GM19193 (cell line): ENCODE measurements around the gene TMEM242.

Experiments used
- POLR2A ChIP-seq: IDR thresholded peaks from 4 replicates; pipeline ENCODE4 v1.6.1; 2011; ENCODE audit not compliant: insufficient read depth, insufficient read length; ENCODE audit errors: extremely low read depth

TMEM242 gene

GRCh38 chr6:157304899-157305663 is 18.2 kb downstream of the TMEM242 start:
- TF ChIP-seq POLR2A = no peak

DNA sequence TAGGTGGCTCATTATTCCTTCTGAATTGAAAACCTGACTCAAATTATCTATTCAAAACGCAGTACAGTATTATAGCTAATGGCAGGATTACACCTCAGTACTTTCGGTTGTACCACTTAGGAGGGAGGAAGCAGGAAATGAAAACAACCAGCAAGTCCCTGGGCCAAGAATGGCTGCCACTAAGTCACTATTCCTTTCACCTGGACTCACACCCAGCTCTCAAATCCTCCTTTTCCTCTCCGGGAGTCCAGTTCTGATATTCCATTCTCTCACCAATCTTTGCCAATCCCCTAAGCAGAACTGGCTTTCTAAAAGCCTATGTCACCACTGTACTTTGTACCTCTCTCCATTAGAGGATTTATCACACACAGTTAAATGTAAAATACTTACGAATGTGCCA is 20.6 kb downstream of the TMEM242 start:
- TF ChIP-seq POLR2A = no peak

GRCh38 chr6:157300436-157300835 is 22.9 kb downstream of the TMEM242 start:
- TF ChIP-seq POLR2A = no peak

DNA sequence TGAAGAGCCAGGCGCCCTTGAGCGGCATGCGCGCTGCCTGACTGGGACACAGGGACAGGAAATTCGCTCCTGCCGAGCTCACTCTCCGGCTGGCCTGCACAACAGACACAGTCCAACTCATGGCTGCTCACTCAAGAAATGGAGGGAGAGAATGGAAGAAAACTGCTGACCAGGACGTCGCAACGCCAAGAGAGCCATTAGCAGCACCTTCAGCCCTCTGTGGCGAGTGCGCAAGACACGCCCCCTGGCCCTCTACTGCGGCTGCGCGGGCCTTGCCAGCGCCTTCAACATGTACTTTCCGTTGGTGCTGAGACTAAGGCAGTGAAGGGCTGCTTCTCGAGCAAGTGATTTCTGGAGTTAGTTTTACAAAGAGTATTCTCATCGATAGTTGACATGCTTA is 23.3 kb downstream of the TMEM242 start:
- TF ChIP-seq POLR2A = no peak

- no peak for TF ChIP-seq POLR2A
Observed at GRCh38 chr6:157298216-157298724, 25.0 kb downstream of the TMEM242 start.

- no peak for TF ChIP-seq POLR2A
Observed at GRCh38 chr6:157294654-157295053, 28.7 kb downstream of the TMEM242 start.

GRCh38 chr6:157293780-157294179 is 29.5 kb downstream of the TMEM242 start:
- no peak for TF ChIP-seq POLR2A

DNA sequence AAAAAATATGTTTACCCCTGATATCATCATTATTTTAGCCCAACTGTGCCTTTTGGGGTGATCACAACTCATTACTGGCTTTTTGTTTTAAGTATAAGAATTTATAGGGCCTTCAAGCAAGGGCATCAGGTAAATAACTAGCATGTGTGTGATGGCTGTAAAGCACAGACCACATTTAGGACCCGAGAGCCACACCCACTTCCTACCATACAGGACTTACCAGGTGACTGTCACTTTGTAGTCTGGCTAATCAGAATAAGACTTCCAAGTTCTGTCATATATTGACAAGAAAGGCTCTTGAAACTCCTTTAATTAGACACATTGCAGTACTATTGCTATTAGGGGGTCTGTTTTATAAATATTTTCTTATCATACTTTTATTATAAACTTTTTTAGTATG is 31.1 kb downstream of the TMEM242 start:
- no peak for TF ChIP-seq POLR2A

DNA sequence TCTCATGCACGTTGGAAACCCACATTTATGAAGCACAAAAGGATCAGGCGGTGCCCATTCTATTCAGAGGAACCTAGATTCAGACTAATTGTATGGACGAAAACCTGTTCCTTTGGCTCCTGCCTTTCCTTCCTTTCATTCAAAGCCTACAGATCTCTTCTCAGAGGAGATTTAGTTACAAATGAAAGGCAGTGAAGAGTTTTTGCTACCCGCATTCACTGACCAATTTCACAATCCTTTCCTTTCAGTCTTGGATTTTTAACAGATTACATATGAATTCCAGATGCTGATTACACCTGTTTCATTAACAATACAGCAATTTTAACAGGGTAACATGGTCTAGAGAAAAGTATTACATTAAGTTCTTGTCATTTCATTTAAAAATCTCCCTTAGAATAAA is 32.0 kb downstream of the TMEM242 start:
- no peak for TF ChIP-seq POLR2A

DNA sequence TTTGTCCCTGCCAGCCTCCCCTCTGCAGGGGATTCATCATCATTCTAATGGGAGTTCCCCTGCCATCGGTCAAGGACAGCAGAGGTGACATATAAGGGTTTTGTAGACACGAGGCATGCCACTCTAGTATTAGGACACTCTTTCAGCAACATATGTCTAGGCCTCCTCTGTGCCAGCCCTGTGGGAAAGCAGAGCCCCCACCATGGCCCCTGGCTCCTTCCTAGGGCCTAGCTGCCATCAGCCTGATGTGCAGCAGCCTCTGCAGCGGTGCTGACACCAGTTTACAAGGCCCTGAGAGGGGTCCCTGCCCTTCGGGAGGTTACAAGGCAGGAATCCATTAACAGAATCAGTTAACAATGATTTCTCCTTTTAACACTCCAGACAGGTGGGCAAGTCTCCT is 32.5 kb downstream of the TMEM242 start:
- no peak for TF ChIP-seq POLR2A

- no peak for TF ChIP-seq POLR2A
Observed at GRCh38 chr6:157289764-157290163, 33.6 kb downstream of the TMEM242 start.

GRCh38 chr6:157288575-157288974 is 34.7 kb downstream of the TMEM242 start:
- no peak for TF ChIP-seq POLR2A

DNA sequence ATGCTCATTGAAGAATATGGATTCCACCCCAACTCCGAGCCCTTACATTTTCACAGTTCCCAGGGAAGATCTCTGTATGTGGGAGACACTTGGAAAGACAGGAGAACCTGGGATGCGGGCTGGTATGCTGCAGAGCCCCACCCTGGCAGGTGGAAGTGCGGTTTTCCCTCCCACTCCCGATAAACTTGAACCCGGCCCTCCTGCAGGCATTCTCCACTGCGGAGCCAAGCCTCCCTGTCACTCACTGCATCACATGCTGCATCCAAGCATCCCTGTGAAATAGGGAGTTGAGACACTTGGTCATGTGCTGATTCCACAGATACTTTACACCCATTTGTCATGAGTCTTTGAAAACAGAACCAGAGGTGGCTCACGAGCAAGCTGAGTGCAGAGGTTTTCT is 35.4 kb downstream of the TMEM242 start:
- TF ChIP-seq POLR2A = no peak

DNA sequence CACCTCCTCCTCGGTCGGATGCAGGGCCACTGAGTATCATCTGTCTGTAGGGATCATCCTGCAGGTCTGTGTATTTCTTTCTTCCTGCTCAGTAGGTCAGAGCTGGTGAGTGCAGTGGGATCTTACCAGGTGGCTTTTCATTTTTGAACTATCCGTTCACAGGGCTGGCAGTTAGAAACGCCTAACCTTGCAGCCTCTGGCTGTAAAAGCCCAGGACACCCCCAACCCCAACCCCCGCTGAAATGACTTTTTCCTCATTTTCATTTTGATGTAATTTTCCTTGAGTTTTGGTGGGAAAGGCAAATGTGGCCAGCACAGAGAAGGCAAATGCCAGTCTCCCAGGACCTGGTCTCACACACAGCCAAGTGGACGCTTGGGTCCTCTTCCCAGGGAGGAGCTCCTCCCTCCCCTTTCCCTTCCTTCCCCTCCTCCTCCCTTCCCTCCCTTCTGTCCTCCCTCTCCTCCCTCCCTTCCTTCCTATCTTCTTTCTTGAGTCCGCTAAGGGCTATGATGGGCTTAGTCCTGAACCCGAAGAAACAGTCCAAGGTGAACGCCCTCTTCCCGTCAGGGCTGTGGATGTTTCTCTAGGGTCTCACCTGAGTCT is 36.0 kb downstream of the TMEM242 start:
- TF ChIP-seq POLR2A = no peak

DNA sequence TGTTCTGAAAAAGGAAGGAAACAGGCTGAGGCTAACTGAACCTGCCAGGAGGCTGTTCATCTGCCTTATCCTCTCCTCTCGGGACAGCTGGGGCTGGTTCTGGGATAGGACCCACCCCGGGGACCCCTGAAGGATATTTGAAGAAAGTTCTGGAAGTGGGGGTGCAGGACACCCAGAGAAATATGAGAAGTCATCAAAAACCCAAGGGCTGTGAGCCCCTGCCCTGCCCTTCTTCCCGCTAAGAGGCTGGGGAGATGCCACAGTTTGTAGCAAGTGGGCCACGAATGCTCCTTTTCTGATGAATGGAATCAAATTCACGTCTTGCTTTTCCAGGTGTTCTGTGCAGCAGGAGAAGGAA is 37.9 kb downstream of the TMEM242 start:
- TF ChIP-seq POLR2A = no peak

GRCh38 chr6:157284738-157285421 is 38.4 kb downstream of the TMEM242 start:
- TF ChIP-seq POLR2A = no peak

DNA sequence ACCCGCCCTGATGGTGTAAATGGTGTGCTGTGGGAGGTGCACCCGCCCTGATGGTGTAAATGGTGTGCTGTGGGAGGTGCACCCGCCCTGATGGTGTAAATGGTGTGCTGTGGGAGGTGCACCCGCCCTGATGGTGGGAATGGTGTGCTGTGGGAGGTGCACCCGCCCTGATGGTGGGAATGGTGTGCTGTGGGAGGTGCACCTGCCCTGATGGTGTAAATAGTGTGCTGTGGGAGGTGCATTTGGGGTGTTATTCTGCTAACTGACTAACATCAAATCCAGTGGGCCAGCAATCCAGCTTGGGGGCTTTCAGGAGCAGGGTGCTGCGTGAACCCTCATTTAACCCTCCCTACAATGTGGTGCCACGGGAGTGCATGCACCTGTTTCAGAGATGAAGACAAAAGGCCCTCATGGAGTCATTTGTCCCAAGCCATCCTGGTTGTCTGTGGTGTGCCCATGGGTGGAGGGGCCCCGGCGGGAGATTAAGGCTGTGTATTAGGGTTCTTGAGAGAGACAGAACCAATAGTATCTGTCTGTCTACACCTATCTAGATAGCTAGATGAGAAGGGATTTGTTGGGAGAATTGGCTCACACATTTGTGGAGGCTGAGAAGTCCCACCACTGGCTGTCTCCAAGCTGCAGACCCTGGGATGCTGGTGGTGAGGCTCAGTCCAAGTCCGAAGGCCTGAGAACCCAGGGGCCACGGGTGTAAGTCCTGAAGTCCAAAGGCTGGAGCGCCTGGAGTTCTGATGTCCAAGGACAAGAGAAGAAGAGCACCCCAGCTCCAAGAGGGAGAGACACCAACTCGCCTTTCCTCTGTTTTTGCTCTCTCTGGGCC is 39.2 kb downstream of the TMEM242 start:
- TF ChIP-seq POLR2A = no peak
